K562 (cell line): ENCODE data around the gene CEP95. TPM values are rescaled to one million over a fixed set of nuclear protein-coding genes. Genes with fewer than 3 reads are reported as not detected.

Experiments
- CAMTA2 ChIP-seq: fragments of 250-450 bp; sonication (Bioruptor Pico); conservative IDR thresholded peaks from 2 replicates; pipeline ENCODE4 v1.5.1; 2022
- EP300 ChIP-seq: IDR thresholded peaks from 2 replicates; pipeline ENCODE4 v1.6.1; 2012; ENCODE audit warnings: low read length, improper control_type of control experiment
- EP400 ChIP-seq: fragments of 450-650 bp; IDR thresholded peaks from 2 replicates; pipeline ENCODE4 v1.6.1; 2017; ENCODE audit warnings: antibody characterized with exemption, mild to moderate bottlenecking, moderate library complexity
- JUNB ChIP-seq: fragments of 450-650 bp; formaldehyde crosslinking; conservative IDR thresholded peaks from 2 replicates; pipeline ENCODE4 v1.4.0; 2020; ENCODE audit warnings: mild to moderate bottlenecking
- LARP7 ChIP-seq: fragments of 450-650 bp; IDR thresholded peaks from 2 replicates; pipeline ENCODE4 v1.6.1; 2016
- MECOM ChIP-seq: fragments of 250-450 bp; sonication (Bioruptor Pico); IDR thresholded peaks from 2 replicates; pipeline ENCODE4 v1.8.0; 2022; ENCODE audit warnings: inconsistent platforms
- MEIS2 ChIP-seq: fragments of 450-650 bp; IDR thresholded peaks from 2 replicates; pipeline ENCODE4 v1.6.1; 2014; ENCODE audit warnings: mild to moderate bottlenecking; ENCODE audit not compliant: partially characterized antibody
- NCOR1 ChIP-seq: fragments of 450-650 bp; IDR thresholded peaks from 2 replicates; pipeline ENCODE4 v1.6.1; 2016; ENCODE audit warnings: mild to moderate bottlenecking, moderate library complexity
- NFRKB ChIP-seq: fragments of 450-650 bp; IDR thresholded peaks from 2 replicates; pipeline ENCODE4 v1.6.1; 2016; ENCODE audit warnings: low read depth
- NR2C1 ChIP-seq, 2 experiments: fragments of 450-650 bp; IDR thresholded peaks; 2 replicates each; pipeline ENCODE4 v1.6.1; 2017; ENCODE audit warnings: mild to moderate bottlenecking in 2 of 2, antibody characterized with exemption in 1 of 2, inconsistent platforms in 1 of 2, missing compliant biosample characterization in 1 of 2, missing genetic modification characterization in 1 of 2
- NR2F6 ChIP-seq: fragments of 450-650 bp; formaldehyde crosslinking; IDR thresholded peaks from 2 replicates; pipeline ENCODE4 v1.4.0; 2020; ENCODE audit warnings: mild to moderate bottlenecking
- OTX1 ChIP-seq: fragments of 450-650 bp; formaldehyde crosslinking; IDR thresholded peaks from 2 replicates; pipeline ENCODE4 v1.4.0; 2022; ENCODE audit warnings: mild to moderate bottlenecking
- POLR2AphosphoS5 ChIP-seq: IDR thresholded peaks from 2 replicates; pipeline ENCODE4 v1.6.1; 2011; ENCODE audit warnings: mild to moderate bottlenecking, low read depth, low read length, moderate library complexity; ENCODE audit not compliant: control insufficient read depth, insufficient read depth
- RAD21 ChIP-seq, 2 experiments: fragments of 250-450 bp in 1 of 2; fragments of 450-650 bp in 1 of 2; sonication (Bioruptor Pico) in 1 of 2; formaldehyde crosslinking in 1 of 2; IDR thresholded peaks in 1 of 2; conservative IDR thresholded peaks in 1 of 2; 2 replicates each; pipeline versions ENCODE4 v1.4.0 to v1.8.0; 2020 to 2022; ENCODE audit warnings: mild to moderate bottlenecking in 2 of 2, moderate library complexity in 1 of 2
- RBFOX2 ChIP-seq: fragments of 200-400 bp; formaldehyde crosslinking; IDR thresholded peaks from 2 replicates; pipeline ENCODE4 v1.6.1; 2017; ENCODE audit warnings: low read depth, mild to moderate bottlenecking, low read length, moderate library complexity
- RBM17 ChIP-seq: fragments of 200-400 bp; formaldehyde crosslinking; IDR thresholded peaks from 2 replicates; pipeline ENCODE4 v1.6.1; 2017; ENCODE audit warnings: low read depth, mild to moderate bottlenecking, low read length, borderline replicate concordance
- SMAD1 ChIP-seq: fragments of 150-350 bp; IDR thresholded peaks from 2 replicates; pipeline ENCODE4 v1.6.1; 2014; ENCODE audit warnings: low read length, low read depth; ENCODE audit not compliant: partially characterized antibody
- TAF7 ChIP-seq: fragments of 450-650 bp; IDR thresholded peaks from 2 replicates; pipeline ENCODE4 v1.6.1; 2016; ENCODE audit warnings: missing genetic modification characterization, missing compliant biosample characterization
- ZNF12 ChIP-seq: sonication (generic); formaldehyde crosslinking; IDR thresholded peaks from 2 replicates; pipeline ENCODE4 v1.4.0; 2020; ENCODE audit warnings: mild to moderate bottlenecking, missing genetic modification reagents
- polyA plus RNA-seq, 8 experiments: library from polyadenylated mRNA; depleted of rRNA in 4 of 8; stranded (reverse) in 5 of 8; unstranded in 3 of 8; fragments of >200 nt; fragmentation: Nextera tagmentation in 2 of 8; fragmentation: Illumina TruSeq in 1 of 8; extraction: Ambion mirVana in 2 of 8; extraction: Trizol in 1 of 8; gene quantifications; 2 replicates each; pipeline versions ENCODE4 v1.2.1 to v1.2.3, GENCODE V29; 2011 to 2014; ENCODE audit warnings: inconsistent platforms in 1 of 8, missing spikeins in 1 of 8
- total RNA-seq, 7 experiments: library from RNA; depleted of rRNA in 6 of 7; stranded (reverse); fragments of >200 nt in 6 of 7; fragmentation: Illumina TruSeq in 2 of 7; extraction: Trizol in 2 of 7; gene quantifications; 2 replicates each; pipeline versions ENCODE4 v1.2.1 to v1.2.3, GENCODE V29; 2011 to 2021; ENCODE audit warnings: low replicate concordance in 1 of 7
- TF ChIP-seq, protein P1 (sequence below): fragments of 450-650 bp; IDR thresholded peaks from 2 replicates; pipeline ENCODE4 v1.6.1; 2016; ENCODE audit warnings: mild to moderate bottlenecking
- TF ChIP-seq, protein P2 (sequence below): sonication (generic); formaldehyde crosslinking; IDR thresholded peaks from 2 replicates; pipeline ENCODE4 v1.8.0; 2023; ENCODE audit warnings: missing genetic modification reagents, mild to moderate bottlenecking, borderline replicate concordance

The CEP95 gene
- total and polyA plus RNA-seq, 9 of the 15 experiments (the other 6 are each of a cell fraction or from before 2014, with no cell fraction given) = 26.7 to 80.7 (median 56.9) TPM

GRCh38 chr17:64496786-64497564 is 9.8 kb upstream of the CEP95 start, which contains the start of gene POLG2 (continued):
- TF ChIP-seq, protein P1, sequence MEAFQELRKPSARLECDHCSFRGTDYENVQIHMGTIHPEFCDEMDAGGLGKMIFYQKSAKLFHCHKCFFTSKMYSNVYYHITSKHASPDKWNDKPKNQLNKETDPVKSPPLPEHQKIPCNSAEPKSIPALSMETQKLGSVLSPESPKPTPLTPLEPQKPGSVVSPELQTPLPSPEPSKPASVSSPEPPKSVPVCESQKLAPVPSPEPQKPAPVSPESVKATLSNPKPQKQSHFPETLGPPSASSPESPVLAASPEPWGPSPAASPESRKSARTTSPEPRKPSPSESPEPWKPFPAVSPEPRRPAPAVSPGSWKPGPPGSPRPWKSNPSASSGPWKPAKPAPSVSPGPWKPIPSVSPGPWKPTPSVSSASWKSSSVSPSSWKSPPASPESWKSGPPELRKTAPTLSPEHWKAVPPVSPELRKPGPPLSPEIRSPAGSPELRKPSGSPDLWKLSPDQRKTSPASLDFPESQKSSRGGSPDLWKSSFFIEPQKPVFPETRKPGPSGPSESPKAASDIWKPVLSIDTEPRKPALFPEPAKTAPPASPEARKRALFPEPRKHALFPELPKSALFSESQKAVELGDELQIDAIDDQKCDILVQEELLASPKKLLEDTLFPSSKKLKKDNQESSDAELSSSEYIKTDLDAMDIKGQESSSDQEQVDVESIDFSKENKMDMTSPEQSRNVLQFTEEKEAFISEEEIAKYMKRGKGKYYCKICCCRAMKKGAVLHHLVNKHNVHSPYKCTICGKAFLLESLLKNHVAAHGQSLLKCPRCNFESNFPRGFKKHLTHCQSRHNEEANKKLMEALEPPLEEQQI = peak; percentile 23; the same call in 1 of the 2 replicates
- TF ChIP-seq ZNF12 (peak; percentile 43; the same call in 1 of the 2 replicates), RBFOX2 (peak; percentile 96), NCOR1 (peak; percentile 70), NFRKB (peak; percentile 69; the same call in 1 of the 2 replicates), OTX1 (no peak), NR2F6 (CRISPR knock-in tag) (peak; percentile 85), LARP7 (0 out of 2 replicates have a peak, but pooled peaks have one; percentile 32), SMAD1 (peak; percentile 53), TAF7 (peak; percentile 74), CAMTA2 (0 out of 2 replicates have a peak, but pooled peaks have one; percentile 9), MEIS2 (peak; percentile 95), EP400 (peak; percentile 96), MECOM (no peak), JUNB (CRISPR knock-in tag) (no peak), EP300 (peak; percentile 7), RAD21 (CRISPR knock-in tag; conservative IDR thresholded peaks at IDR 0.05 in 1 of 2, IDR thresholded peaks at IDR 0.05 in 1 of 2) (peak; percentile 67 to 73), NR2C1 (IDR thresholded peaks at IDR 0.05) (no peak; the same call in 1 of the 2 replicates), NR2C1 (tag; IDR thresholded peaks at IDR 0.05) (peak; percentile 41), RBM17 (no peak), POLR2AphosphoS5 (peak; percentile 84; the same call in 1 of the 2 replicates)
- TF ChIP-seq, protein P2, sequence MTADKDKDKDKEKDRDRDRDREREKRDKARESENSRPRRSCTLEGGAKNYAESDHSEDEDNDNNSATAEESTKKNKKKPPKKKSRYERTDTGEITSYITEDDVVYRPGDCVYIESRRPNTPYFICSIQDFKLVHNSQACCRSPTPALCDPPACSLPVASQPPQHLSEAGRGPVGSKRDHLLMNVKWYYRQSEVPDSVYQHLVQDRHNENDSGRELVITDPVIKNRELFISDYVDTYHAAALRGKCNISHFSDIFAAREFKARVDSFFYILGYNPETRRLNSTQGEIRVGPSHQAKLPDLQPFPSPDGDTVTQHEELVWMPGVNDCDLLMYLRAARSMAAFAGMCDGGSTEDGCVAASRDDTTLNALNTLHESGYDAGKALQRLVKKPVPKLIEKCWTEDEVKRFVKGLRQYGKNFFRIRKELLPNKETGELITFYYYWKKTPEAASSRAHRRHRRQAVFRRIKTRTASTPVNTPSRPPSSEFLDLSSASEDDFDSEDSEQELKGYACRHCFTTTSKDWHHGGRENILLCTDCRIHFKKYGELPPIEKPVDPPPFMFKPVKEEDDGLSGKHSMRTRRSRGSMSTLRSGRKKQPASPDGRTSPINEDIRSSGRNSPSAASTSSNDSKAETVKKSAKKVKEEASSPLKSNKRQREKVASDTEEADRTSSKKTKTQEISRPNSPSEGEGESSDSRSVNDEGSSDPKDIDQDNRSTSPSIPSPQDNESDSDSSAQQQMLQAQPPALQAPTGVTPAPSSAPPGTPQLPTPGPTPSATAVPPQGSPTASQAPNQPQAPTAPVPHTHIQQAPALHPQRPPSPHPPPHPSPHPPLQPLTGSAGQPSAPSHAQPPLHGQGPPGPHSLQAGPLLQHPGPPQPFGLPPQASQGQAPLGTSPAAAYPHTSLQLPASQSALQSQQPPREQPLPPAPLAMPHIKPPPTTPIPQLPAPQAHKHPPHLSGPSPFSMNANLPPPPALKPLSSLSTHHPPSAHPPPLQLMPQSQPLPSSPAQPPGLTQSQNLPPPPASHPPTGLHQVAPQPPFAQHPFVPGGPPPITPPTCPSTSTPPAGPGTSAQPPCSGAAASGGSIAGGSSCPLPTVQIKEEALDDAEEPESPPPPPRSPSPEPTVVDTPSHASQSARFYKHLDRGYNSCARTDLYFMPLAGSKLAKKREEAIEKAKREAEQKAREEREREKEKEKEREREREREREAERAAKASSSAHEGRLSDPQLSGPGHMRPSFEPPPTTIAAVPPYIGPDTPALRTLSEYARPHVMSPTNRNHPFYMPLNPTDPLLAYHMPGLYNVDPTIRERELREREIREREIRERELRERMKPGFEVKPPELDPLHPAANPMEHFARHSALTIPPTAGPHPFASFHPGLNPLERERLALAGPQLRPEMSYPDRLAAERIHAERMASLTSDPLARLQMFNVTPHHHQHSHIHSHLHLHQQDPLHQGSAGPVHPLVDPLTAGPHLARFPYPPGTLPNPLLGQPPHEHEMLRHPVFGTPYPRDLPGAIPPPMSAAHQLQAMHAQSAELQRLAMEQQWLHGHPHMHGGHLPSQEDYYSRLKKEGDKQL (CRISPR knock-in tag) = peak; percentile 30; the same call in 1 of the 2 replicates
